GM18508 (cell line): ENCODE measurements around the gene IRAK2.
"Not testable (repeated sequence)": the region's sequence is repeated elsewhere in the genome, so short reads cannot be mapped to it uniquely, and the experiment has no call there.

Source experiments
- ATAC-seq: cut with Tn5 transposase; IDR thresholded peaks from one replicate; pipeline ENCODE4 v1.9.1; 2021; ENCODE audit warnings: moderate number of reproducible peaks; ENCODE audit not compliant: insufficient read depth, unreplicated experiment

The IRAK2 gene

GRCh38 chr3:10158555-10158954 is 6.2 kb upstream of the IRAK2 start:
- not testable (repeated sequence) for ATAC-seq

DNA sequence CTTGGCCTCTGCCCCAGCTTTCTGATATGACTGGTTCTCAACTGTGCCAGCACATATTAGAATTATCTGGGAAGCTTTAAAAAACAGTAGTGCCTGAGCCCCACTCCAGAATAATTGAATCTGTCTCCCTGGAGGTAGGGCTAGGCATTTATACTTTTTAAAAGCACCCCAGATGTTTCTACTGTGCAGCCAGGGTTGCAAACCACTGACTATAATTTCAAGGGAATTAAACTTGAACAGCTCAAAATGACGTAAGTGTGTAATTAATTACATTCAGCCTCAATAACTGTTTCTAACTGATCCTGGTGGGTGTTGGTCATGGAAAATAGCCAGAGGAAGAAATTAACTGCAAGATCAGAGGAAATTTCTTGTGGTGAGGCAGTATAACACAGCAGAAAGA is 4.4 kb upstream of the IRAK2 start:
- ATAC-seq: no peak

DNA sequence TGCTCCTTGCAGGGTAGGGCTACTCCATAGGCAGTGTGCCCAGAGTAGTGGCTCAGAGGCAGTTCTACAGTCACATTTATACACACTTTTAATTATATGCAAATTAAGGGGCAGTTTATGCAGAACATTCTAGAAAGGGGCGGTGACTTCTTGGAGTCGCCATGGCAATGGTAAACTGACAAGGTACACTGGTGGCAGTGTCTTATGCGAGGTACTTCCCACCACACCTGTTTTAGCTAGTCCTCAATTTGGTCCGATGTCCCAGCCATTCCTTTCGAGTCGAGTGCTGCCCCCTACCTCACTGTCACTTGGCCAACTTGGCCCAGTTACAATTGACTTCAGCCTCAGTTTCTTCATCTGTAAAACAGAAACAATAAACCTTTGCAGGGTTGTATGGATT is 3.8 kb upstream of the IRAK2 start:
- no peak for ATAC-seq

DNA sequence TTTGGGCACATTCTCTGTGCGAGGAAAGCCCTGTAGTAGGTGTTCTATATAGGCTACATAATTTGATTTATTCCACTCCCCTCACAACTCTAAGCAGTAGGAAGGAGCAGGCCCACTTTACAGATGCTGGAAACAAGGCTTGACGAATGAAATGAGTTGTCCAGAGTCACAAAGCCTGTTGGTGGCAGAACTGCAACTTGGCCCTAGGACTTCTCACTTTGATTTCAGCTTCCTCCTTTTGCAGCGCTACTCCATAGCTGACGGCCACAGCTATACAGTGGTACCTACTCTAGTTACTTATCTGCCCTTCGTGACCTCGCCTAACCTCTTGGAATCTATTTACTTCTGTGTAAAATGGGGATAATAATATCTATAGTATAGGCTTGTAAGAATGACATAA is 2.5 kb upstream of the IRAK2 start:
- no peak for ATAC-seq

GRCh38 chr3:10164201-10164545 is 546 bp upstream of the IRAK2 start:
- not testable (repeated sequence) for ATAC-seq

DNA sequence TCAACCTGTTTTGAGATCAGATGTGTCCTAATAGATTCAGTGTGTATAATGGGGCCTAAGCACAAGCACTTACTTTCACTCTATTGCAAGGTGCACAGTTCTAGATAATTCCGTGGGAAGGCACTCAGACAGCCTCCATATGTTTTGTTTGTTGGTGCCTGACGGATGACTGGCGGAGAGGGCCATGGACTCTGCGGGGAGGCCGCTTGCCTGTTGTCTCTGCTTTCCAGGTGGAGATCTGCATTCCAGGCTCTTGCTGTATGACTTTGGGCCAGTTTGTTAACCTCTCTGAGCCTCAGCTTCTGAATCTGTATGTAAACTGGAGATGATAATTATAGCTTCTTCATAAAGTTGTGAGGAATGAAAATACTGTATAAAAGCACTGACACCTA is 1.5 kb downstream of the IRAK2 start:
- ATAC-seq: no peak

DNA sequence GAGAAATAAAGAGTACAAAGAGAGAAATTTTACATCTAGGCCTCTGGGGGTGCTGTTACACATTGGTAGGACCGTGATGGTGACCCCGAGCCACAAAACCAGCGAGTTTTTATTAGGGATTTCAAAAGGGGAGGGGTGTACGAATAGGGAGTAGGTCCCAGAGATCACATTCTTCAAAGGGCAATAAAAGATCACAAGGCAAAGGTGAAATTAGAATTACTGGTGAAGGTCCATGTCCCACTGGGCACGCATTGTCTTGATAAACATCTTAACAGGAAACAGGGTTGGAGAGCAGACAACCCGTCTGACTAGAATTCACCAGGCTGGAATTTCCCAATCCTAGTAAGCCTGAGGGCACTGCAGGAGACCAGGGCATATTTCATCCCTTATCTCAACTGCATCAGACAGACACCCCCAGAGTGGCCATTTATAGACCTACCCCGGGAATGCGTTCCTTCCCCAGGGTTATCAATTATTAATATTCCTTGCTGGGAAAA is 4.3 kb downstream of the IRAK2 start:
- no peak for ATAC-seq

DNA sequence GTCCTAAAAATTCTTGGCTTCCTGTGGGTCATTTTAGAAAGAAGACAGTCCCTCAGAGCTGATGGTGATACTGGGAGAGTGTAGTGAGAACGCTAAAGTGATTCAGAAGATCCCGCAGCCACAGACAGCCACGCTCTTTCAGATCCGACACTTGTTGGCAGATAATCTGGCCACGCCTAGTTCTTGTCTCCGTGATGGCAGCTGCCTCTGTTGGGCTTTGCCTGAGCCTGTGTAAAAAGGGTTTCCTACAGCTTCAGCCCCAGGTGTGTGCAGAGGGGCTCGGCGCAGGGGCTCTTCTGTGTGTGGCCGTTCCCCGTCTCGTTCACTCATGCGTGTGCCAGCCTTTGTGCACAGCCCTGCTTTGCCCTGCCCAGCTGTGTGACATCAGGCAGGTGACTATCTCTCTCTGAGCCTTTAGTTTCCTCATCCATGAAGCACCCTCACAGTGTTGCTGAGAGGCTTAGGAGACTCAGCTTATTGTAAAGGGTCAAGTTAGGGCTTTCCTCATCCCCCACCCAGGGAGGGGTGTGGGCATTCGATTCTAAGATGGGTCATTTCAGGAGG is 6.3 kb downstream of the IRAK2 start:
- ATAC-seq: no peak

GRCh38 chr3:10173095-10173925 is 8.6 kb downstream of the IRAK2 start:
- ATAC-seq: no peak

DNA sequence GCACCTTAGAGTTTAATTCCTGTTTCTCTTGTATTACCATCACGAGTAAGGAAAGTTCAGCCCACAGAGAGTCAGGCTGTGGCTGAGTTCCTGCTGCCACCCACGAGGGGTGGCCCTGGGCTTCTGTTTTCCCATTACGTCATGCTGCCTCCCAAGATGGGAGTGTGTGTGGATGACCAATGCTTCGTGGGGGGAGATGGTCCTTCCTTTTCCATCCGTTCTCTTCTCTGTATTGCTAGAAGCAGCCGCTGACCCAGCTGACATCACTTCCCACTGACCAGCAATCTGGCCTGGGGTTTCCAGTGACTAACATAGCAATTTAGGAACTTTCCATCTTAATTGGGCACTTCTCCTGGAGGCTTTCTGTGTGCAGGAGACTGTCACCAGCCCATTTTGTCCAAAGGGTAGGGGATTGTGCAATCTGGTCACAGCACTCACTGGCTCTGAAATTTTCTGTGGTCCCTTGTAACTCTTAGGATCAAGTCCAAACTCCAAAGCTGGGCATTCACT is 9.3 kb downstream of the IRAK2 start:
- ATAC-seq: no peak

DNA sequence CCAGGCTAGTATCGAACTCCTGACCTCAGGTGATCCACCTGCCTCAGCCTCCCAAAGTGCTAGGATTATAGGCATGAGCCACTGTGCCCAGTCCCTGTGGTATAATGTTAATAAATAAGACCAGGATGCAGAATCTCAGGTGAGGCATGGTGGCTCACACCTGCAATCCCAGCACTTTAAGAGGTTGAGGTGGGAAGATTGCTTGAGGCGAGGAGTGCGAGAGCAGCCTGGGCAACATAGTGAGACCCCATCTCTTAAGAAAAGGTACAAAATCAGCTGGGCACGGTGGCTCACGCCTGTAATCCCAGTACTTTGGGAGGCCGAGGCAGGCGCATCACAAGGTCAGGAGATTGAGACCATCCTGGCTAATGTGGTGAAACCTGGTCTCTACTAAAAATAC is 10.6 kb downstream of the IRAK2 start:
- ATAC-seq: not testable (repeated sequence)

- ATAC-seq: not testable (repeated sequence)
Measured at GRCh38 chr3:10176150-10176549, 11.4 kb downstream of the IRAK2 start.

GRCh38 chr3:10177737-10178136 is 13.0 kb downstream of the IRAK2 start:
- no peak for ATAC-seq

DNA sequence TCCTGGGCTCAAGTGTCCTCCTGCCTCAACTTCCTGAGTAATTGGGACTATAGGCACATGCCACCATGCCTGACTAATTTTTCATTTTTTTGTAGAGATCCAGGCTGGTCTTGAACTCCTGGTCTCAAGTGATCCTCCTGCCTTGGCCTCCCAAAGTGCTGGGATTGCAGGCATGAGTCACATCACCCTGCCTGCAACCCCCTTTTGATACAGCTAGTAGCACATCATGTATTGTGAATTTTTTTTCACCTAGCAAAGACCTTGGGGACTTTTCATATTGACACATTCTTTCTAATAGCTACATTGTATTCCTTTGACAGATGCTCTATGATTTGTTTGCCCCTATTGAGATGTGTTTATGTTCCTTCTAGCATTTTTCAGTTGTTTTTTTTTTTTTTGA is 14.2 kb downstream of the IRAK2 start:
- ATAC-seq: no peak

DNA sequence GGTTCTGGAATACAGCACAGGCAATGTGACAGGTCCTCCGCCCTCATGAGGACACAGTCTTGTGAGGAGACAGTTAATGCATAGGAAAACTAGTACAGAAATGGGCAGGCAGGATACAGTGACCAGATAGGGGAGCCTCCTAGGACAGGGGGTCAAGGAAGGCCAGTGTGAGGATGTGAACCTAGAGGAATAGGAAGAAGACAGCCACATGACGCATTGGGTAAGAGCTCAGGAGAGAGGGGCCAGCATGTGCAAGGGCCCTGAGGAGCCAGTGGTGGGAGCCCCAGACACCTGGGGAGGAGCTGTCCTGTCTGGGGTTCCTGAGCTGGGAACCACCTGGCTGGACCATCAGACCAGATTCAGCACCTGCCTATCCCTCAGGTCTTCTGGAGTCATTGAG is 15.6 kb downstream of the IRAK2 start:
- no peak for ATAC-seq

DNA sequence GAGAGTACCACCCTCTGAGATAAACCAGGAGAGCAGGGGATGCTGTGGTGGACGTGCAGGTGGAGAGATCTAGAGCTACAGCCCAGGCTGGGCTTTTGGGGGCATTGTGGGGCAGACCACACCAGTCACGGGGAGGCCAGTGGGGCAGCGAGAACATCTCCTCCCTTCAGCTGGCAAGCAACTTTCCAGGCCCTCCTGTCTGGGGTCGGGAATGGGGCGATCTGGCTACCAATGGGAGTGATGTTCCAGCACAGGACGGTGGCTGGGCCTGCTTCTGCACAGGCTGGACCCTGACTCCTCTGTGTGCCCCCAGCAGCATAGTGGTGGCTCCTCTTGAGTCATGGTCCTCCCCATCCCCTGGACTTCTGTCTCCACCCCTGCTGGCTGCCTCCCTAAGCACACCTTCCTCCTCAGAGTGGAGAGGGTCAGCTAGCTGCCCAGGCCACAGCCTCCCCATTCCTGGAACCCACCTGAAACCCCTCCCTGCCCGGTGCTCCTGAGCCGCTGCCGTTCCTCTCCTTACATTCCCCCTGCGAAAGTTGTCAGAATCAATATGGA is 16.1 kb downstream of the IRAK2 start:
- ATAC-seq: no peak

GRCh38 chr3:10182950-10183349 is 18.2 kb downstream of the IRAK2 start:
- ATAC-seq: no peak

DNA sequence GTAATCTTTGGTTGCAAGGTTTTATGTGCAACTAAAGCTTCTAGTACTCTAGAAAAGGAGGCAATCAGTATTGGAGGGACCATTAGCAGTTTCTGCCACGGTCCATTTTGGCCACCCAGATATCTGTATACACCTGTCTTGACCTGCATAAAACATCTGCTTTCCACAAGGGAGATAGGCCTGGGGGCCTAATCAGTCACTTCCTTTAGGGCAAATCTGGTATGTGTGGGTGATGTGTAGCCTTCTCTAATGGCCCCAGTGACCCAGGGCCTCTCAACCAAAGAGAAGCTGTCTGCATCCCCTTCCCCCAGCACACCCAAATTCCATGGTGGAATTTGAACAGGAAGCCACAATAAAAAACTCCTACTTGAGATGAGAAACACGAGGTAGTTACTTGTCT is 19.5 kb downstream of the IRAK2 start:
- ATAC-seq: no peak

GRCh38 chr3:10185804-10186762 is 21.4 kb downstream of the IRAK2 start:
- ATAC-seq: no peak

DNA sequence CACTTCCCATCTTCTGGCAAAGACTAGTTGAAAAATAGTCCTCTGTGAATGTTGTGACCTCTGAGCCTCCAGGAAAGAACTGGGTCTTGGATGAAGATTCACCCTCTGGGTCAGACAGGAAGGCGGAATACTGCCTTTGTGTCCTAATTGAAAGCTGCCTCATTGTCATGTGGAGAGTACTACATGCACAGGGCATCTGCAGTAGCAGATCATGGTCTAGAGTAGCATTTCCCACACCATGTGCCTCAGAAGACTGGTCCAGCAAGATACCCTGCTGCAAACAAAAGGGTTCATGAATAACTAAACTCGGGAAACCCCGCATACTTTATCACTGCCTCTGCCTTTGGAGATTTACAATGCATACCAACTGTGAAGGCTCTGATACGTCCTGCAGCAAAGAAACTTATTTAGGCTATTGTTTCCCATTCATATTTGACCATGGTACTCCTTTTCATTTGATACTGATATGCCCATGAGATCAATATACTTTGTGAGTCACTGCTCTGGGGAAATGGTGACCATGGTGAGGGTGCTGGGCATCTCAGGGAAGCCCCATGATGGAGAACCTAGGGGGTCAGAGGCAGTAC is 22.7 kb downstream of the IRAK2 start:
- no peak for ATAC-seq
